Left lung (tissue), 10 donors: ENCODE results near the gene GPANK1. TPM values are rescaled to one million over a fixed set of nuclear protein-coding genes. Genes with fewer than 3 reads are reported as not detected.
A peak's percentile ranks its signal among the peaks of the same experiment; 100 is the strongest.

Experiments used
- ATAC-seq: fragments of 200-7000 bp; cut with Tn5 transposase; one replicate; pipeline ENCODE4 v1.9.1; 2020; ENCODE audit warnings: moderate library complexity
- DNase-seq, 4 donors: peaks; one replicate each; pipeline ENCODE4 v3.0.0-alpha.2; 2013 to 2020
- H3K27ac ChIP-seq, 2 donors: fragments of 200-600 bp; sonication (generic) in 1 of 2; one replicate each; pipeline versions ENCODE4 v1.5.0 to v1.8.0; 2020 to 2021
- H3K27me3 ChIP-seq, 2 donors: fragments of 200-600 bp; sonication (generic) in 1 of 2; one replicate each; pipeline versions ENCODE4 v1.5.0 to v1.8.0; 2020 to 2021
- H3K36me3 ChIP-seq, 2 donors: fragments of 200-600 bp; sonication (generic) in 1 of 2; one replicate each; pipeline versions ENCODE4 v1.5.0 to v1.8.0; 2020 to 2021
- H3K4me1 ChIP-seq, 2 donors: fragments of 200-600 bp; one replicate each; pipeline ENCODE4 v1.8.0; 2021
- H3K4me3 ChIP-seq, 2 donors: fragments of 200-600 bp; sonication (generic) in 1 of 2; one replicate each; pipeline versions ENCODE4 v1.5.0 to v1.8.0; 2020 to 2021; ENCODE audit warnings: mild to moderate bottlenecking in 1 of 2
- H3K9me3 ChIP-seq, 2 donors: fragments of 200-600 bp; sonication (generic) in 1 of 2; one replicate each; pipeline versions ENCODE4 v1.5.0 to v1.8.0; 2020 to 2021
- intact Hi-C, 2 donors: fragments of 100-400 bp; cut with DNase I; formaldehyde crosslinking; loops; one replicate each; pipeline versions ENCODE4 v1.11.2 to v1.14.2; 2022
- microRNA-seq, 2 donors: library from miRNA; unstranded; fragments of <30 nt; microRNA quantifications; one replicate each; pipeline ENCODE4, GENCODE V29; 2019
- polyA plus RNA-seq, 6 donors: library from polyadenylated mRNA; unstranded; fragments of 120-200 nt; gene quantifications; one replicate each; pipeline ENCODE4 v1.2.1, GENCODE V29; 2013; ENCODE audit not compliant: insufficient read length in 6 of 6
- total RNA-seq, 2 donors: library from RNA; stranded (reverse); fragmentation: NEBNext Ultra II Directional; extraction: Animal tissue kit (Norgen Biotek cat#: 25700); gene quantifications; one replicate each; pipeline ENCODE4 v1.2.1, GENCODE V29; 2021
- TF ChIP-seq, protein P1 (sequence below), 2 donors: fragments of 200-600 bp; sonication (generic) in 1 of 2; IDR thresholded peaks; one replicate each; pipeline versions ENCODE4 v1.5.0 to v1.8.0; 2021; ENCODE audit warnings: antibody characterized with exemption in 2 of 2
- donor health status: DM: no; HTN: yes; CAD: no.
- donor health status: DM: no; HTN: no; CAD: no.

The GPANK1 gene
- total and polyA plus RNA-seq, 8 donors: 10.3 to 22.8 (median 21.6) TPM

DNA sequence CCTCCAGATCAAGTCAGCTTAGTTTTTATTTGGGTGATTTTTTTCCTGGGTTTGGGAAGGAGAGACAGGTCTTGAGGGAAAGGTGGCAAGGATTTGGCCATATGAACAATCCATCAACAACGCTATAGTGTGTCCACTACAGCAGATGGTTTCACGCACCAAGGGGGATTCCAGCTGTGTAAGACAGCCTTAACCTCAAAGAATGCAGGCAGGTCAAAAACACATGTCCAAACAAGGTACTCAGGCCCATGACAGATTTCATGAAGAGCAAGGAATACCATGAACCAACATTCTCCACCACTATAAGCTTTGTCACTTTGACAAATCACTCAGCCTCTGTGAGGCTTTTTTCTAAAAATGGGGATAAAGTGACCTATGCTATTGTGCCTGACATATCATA lies 47.8 kb downstream of the GPANK1 start:
- Histone ChIP-seq H3K4me1 (peaks cover 7 to 44% of the 10 kb centered on the region in 2 donors), H3K9me3 (no peaks in the 10 kb centered on the region), H3K36me3 (no peaks in the 10 kb centered on the region), H3K27me3 (no peaks in the 10 kb centered on the region), H3K27ac (no peak overlapping the region), H3K4me3 (peak overlapping the region in 1 of 2 donors; percentile 51)
- intact Hi-C loops: no loop called here
- DNase-seq (no peak), ATAC-seq (no peak)
- TF ChIP-seq, protein P1, sequence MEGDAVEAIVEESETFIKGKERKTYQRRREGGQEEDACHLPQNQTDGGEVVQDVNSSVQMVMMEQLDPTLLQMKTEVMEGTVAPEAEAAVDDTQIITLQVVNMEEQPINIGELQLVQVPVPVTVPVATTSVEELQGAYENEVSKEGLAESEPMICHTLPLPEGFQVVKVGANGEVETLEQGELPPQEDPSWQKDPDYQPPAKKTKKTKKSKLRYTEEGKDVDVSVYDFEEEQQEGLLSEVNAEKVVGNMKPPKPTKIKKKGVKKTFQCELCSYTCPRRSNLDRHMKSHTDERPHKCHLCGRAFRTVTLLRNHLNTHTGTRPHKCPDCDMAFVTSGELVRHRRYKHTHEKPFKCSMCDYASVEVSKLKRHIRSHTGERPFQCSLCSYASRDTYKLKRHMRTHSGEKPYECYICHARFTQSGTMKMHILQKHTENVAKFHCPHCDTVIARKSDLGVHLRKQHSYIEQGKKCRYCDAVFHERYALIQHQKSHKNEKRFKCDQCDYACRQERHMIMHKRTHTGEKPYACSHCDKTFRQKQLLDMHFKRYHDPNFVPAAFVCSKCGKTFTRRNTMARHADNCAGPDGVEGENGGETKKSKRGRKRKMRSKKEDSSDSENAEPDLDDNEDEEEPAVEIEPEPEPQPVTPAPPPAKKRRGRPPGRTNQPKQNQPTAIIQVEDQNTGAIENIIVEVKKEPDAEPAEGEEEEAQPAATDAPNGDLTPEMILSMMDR (IDR thresholded peaks at IDR 0.05): no peak

DNA sequence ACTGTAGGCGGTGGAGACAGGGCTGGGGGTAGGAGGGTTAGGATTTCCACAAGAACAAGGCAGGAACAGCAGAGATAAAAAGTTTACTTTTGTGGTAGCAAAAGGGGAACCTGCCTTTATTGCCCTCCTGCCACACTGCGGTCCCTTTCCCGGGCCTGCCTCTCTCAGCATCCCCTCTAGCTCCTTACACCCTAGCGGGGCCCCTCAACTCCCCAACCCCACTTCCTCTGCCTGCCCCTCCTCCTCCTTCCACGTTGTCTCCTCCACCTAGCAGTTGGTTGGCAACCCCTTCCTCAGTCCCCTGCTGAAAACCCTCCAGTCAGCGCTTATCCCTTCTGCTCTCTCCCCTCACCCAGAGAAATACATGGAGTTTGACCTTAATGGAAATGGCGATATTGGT lies 49.0 kb downstream of the GPANK1 start:
- H3K27ac ChIP-seq: peak overlapping the region; percentile 13 to 89
- H3K36me3 ChIP-seq: no peaks in the 10 kb centered on the region
- peak overlapping the region in 1 of 2 donors; percentile 51 for H3K4me3 ChIP-seq
- ATAC-seq (no peak), DNase-seq (peak in 1 of 4 donors; percentile 84)
- H3K27me3 ChIP-seq: no peaks in the 10 kb centered on the region
- H3K9me3 ChIP-seq: no peaks in the 10 kb centered on the region
- TF ChIP-seq, protein P1 (IDR thresholded peaks at IDR 0.05): no peak
- intact Hi-C loops: no loop called here
- peaks cover 0 to 35% of the 10 kb centered on the region in 2 donors for H3K4me1 ChIP-seq

DNA sequence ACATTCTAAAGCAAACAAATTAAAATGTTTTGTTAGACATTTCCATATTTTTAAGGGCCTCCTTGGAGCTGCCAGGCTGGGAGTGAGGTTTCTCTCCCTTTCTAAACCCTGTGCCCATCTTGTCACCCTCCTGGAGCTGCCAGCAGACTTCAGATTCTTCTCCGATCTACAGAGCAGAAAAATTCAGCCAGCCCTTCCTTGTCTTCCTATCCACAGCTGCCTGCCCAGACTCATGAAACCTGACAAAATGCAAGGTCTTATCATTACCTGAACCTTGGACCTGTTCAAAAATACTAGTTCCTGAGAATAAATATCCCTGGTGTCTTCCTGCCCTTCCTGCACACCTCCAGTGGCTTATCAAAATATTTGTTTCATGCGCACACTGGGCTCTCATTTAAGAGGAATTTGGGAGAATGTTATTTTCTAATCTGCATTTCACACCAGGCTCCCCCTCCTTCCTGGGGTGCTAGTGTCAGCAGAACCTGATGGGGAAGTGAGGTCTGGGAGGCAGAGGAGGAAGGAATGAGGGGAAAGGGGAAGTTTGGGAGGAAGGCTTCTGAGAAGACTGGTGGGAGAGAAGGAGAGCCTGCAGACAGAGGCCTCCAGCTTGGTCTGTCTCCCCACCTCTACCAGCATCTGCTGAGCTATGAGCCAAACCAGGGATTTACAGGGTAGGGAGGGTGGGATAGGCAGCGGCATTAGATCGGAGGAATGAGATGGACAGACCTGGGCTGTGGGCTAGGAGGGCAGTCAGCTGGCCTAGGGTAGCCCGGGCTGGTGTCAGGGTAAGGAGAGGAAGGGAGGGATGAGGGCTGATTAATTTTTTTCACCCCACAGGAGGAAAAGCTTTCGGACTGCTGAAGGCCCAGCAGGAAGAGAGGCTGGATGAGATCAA lies 49.9 kb downstream of the GPANK1 start, which contains the start of gene AIF1:
Gene AIF1, plus strand, starts transcription at position 551 of the 895 bp plus-strand sequence. Its CDS starts 96 bp downstream, at position 647.
- H3K4me1 ChIP-seq: peaks cover 0 to 35% of the 10 kb centered on the region in 2 donors
- no peaks in the 10 kb centered on the region for H3K9me3 ChIP-seq
- TF ChIP-seq, protein P1 (IDR thresholded peaks at IDR 0.05): no peak
- peak; percentile 19 for ATAC-seq
- peak within 1 kb of the TSS; percentile 26 to 89 for H3K27ac ChIP-seq
- intact Hi-C loops: no loop called here
- peak within 1 kb of the TSS in 1 of 2 donors; percentile 51 for H3K4me3 ChIP-seq
- no peaks in the 10 kb centered on the region for H3K27me3 ChIP-seq
- H3K36me3 ChIP-seq: no peaks in the 10 kb centered on the region
- DNase-seq: peak in 1 of 4 donors; percentile 55

DNA sequence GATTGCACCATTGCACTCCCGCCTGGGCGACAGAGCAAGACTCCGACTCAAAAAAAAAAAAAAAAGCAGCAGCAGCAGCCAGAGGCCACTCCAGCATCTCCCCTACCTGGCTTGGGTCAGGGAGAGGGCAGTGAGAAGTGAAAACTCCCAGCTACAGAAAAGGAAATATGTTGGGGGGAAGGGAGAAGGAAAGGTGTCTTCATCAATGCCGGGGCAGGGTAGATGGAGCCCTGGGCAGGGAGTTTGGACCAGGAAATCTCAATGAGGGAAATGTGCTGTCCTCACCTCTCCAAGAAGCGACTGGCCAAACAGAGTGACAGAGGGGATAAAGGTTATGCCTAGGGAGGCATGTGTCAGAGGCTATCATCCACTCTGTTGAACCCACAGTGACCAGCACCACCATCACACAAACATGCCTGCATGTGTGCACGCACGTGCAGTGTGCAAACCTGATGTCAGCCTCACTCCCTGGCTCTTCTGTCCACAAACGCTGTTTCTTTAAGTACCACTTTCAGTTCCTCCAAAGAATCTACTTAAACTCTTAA lies 50.6 kb downstream of the GPANK1 start:
- Histone ChIP-seq H3K36me3 (no peaks in the 10 kb centered on the region), H3K4me3 (peak overlapping the region in 1 of 2 donors; percentile 51), H3K9me3 (no peaks in the 10 kb centered on the region), H3K27ac (peak overlapping the region; percentile 26 to 89), H3K27me3 (no peaks in the 10 kb centered on the region), H3K4me1 (peaks cover 0 to 29% of the 10 kb centered on the region in 2 donors)
- TF ChIP-seq, protein P1 (IDR thresholded peaks at IDR 0.05): no peak
- peak; percentile 68 for ATAC-seq
- intact Hi-C loops: no loop called here
- peak in 1 of 4 donors; percentile 55 for DNase-seq

Small RNAs within 50 kb of the gene (microRNA-seq; reads per million reads assigned to microRNA genes)
- 0.68 to 1.7 reads per million in 2 donors for gene MIR4646
- 0 to 0.14 reads per million in 2 donors for gene MIR6832

Other genes with a start within 250 kb of the GPANK1 start
Only the 30 nearest of the 37 such genes appear.
- not detected for gene MCCD1, start 136.0 kb downstream of the GPANK1 start, total RNA-seq
- under 1 TPM in 3 of 6 donors, not detected in 3; 0.23 to 0.27 (median 0.24) TPM for gene MCCD1, start 136.0 kb downstream of the GPANK1 start, polyA plus RNA-seq
- gene DDX39B, start 123.0 kb downstream of the GPANK1 start, total RNA-seq: 100 to 1,000 TPM; 201 to 319 TPM
- gene DDX39B, start 123.0 kb downstream of the GPANK1 start, polyA plus RNA-seq: 100 to 1,000 TPM; 595 to 685 (median 609) TPM
- gene ATP6V1G2, start 118.4 kb downstream of the GPANK1 start, total RNA-seq: 1 to 10 TPM; 1.0 to 1.6 TPM
- gene ATP6V1G2, start 118.4 kb downstream of the GPANK1 start, polyA plus RNA-seq: 1 to 10 TPM; 2.8 to 6.3 (median 3.4) TPM
- 10 to 100 TPM; 15.0 to 17.2 TPM for gene NFKBIL1, start 117.4 kb downstream of the GPANK1 start, total RNA-seq
- gene NFKBIL1, start 117.4 kb downstream of the GPANK1 start, polyA plus RNA-seq: 10 to 100 TPM; 18.5 to 25.4 (median 19.0) TPM
- under 1 TPM; 0.17 to 0.65 TPM for gene LTA, start 92.7 kb downstream of the GPANK1 start, total RNA-seq
- under 1 TPM; 0.33 to 0.48 (median 0.39) TPM for gene LTA, start 92.7 kb downstream of the GPANK1 start, polyA plus RNA-seq
- gene TNF, start 89.4 kb downstream of the GPANK1 start, total RNA-seq: 10 to 100 TPM in 1 of 2 donors, under 1 TPM in 1; 0.29 to 10.4 TPM
- under 1 TPM in 5 of 6 donors, not detected in 1; 0.19 to 0.63 (median 0.26) TPM for gene TNF, start 89.4 kb downstream of the GPANK1 start, polyA plus RNA-seq
- gene LTB, start 82.6 kb downstream of the GPANK1 start, total RNA-seq: 10 to 100 TPM; 10.3 to 13.7 TPM
- 1 to 10 TPM; 1.5 to 3.8 (median 2.8) TPM for gene LTB, start 82.6 kb downstream of the GPANK1 start, polyA plus RNA-seq
- gene LST1, start 78.7 kb downstream of the GPANK1 start, total RNA-seq: 10 to 100 TPM; 32.7 to 95.1 TPM
- gene LST1, start 78.7 kb downstream of the GPANK1 start, polyA plus RNA-seq: 1 to 10 TPM; 4.4 to 8.3 (median 7.2) TPM
- gene NCR3, start 72.0 kb downstream of the GPANK1 start, total RNA-seq: 1 to 10 TPM in 1 of 2 donors, under 1 TPM in 1; 0.67 to 1.5 TPM
- gene NCR3, start 72.0 kb downstream of the GPANK1 start, polyA plus RNA-seq: under 1 TPM in 4 of 6 donors, not detected in 2; 0.26 to 0.89 (median 0.45) TPM
- gene AIF1, start 49.8 kb downstream of the GPANK1 start, total RNA-seq: 10 to 100 TPM; 38.5 to 96.4 TPM
- gene AIF1, start 49.8 kb downstream of the GPANK1 start, polyA plus RNA-seq: 10 to 100 TPM; 17.9 to 25.4 (median 20.5) TPM
- gene PRRC2A, start 44.3 kb downstream of the GPANK1 start, total RNA-seq: 100 to 1,000 TPM; 130 to 151 TPM
- gene PRRC2A, start 44.3 kb downstream of the GPANK1 start, polyA plus RNA-seq: 100 to 1,000 TPM; 150 to 201 (median 176) TPM
- gene BAG6, start 12.3 kb downstream of the GPANK1 start, total RNA-seq: 100 to 1,000 TPM; 243 to 278 TPM
- gene BAG6, start 12.3 kb downstream of the GPANK1 start, polyA plus RNA-seq: 100 to 1,000 TPM; 211 to 252 (median 226) TPM
- 1 to 10 TPM; 1.0 to 1.5 TPM for gene APOM, start 9.1 kb downstream of the GPANK1 start, total RNA-seq
- gene APOM, start 9.1 kb downstream of the GPANK1 start, polyA plus RNA-seq: 1 to 10 TPM; 4.6 to 8.0 (median 6.4) TPM
- gene C6orf47, start 4.2 kb downstream of the GPANK1 start, total RNA-seq: 10 to 100 TPM; 21.9 to 23.8 TPM
- 10 to 100 TPM; 15.3 to 19.8 (median 17.4) TPM for gene C6orf47, start 4.2 kb downstream of the GPANK1 start, polyA plus RNA-seq
- 100 to 1,000 TPM in 1 of 2 donors, 10 to 100 TPM in 1; 96.6 to 128 TPM for gene CSNK2B, start 1.1 kb upstream of the GPANK1 start, total RNA-seq
- 100 to 1,000 TPM; 189 to 210 (median 196) TPM for gene CSNK2B, start 1.1 kb upstream of the GPANK1 start, polyA plus RNA-seq
- gene LY6G5B, start 5.0 kb upstream of the GPANK1 start, total RNA-seq: 10 to 100 TPM in 1 of 2 donors, 1 to 10 TPM in 1; 6.9 to 13.6 TPM
- gene LY6G5B, start 5.0 kb upstream of the GPANK1 start, polyA plus RNA-seq: 10 to 100 TPM; 25.2 to 41.0 (median 35.8) TPM
- 1 to 10 TPM; 3.1 to 5.9 TPM for gene LY6G5C, start 16.1 kb upstream of the GPANK1 start, total RNA-seq
- 1 to 10 TPM; 2.9 to 6.3 (median 3.7) TPM for gene LY6G5C, start 16.1 kb upstream of the GPANK1 start, polyA plus RNA-seq
- gene ABHD16A, start 38.3 kb upstream of the GPANK1 start, total RNA-seq: 10 to 100 TPM; 53.6 to 58.6 TPM
- gene ABHD16A, start 38.3 kb upstream of the GPANK1 start, polyA plus RNA-seq: 10 to 100 TPM; 55.7 to 63.9 (median 58.6) TPM
- gene LY6G6F, start 41.9 kb upstream of the GPANK1 start, total RNA-seq: 1 to 10 TPM in 1 of 2 donors, not detected in 1; 1.4 TPM
- 1 to 10 TPM in 4 of 6 donors, under 1 TPM in 2; 0.53 to 1.8 (median 1.2) TPM for gene LY6G6F, start 41.9 kb upstream of the GPANK1 start, polyA plus RNA-seq
- gene LY6G6D, start 50.4 kb upstream of the GPANK1 start, total RNA-seq: not detected
- under 1 TPM in 1 of 6 donors, not detected in 5; 0.57 TPM for gene LY6G6D, start 50.4 kb upstream of the GPANK1 start, polyA plus RNA-seq
- gene LY6G6C, start 56.7 kb upstream of the GPANK1 start, total RNA-seq: not detected
- gene LY6G6C, start 56.7 kb upstream of the GPANK1 start, polyA plus RNA-seq: under 1 TPM; 0.17 to 0.75 (median 0.43) TPM
- 1 to 10 TPM; 1.2 to 1.9 TPM for gene MPIG6B, start 58.4 kb upstream of the GPANK1 start, total RNA-seq
- 1 to 10 TPM; 2.8 to 3.5 (median 3.0) TPM for gene MPIG6B, start 58.4 kb upstream of the GPANK1 start, polyA plus RNA-seq
- 10 to 100 TPM; 70.2 to 77.3 TPM for gene DDAH2, start 64.3 kb upstream of the GPANK1 start, total RNA-seq
- 100 to 1,000 TPM; 139 to 199 (median 175) TPM for gene DDAH2, start 64.3 kb upstream of the GPANK1 start, polyA plus RNA-seq
- 100 to 1,000 TPM; 283 to 465 TPM for gene CLIC1, start 71.5 kb upstream of the GPANK1 start, total RNA-seq
- 100 to 1,000 TPM; 226 to 279 (median 261) TPM for gene CLIC1, start 71.5 kb upstream of the GPANK1 start, polyA plus RNA-seq
- gene MSH5, start 75.0 kb upstream of the GPANK1 start, total RNA-seq: 10 to 100 TPM in 1 of 2 donors, 1 to 10 TPM in 1; 9.7 to 20.0 TPM
- 10 to 100 TPM; 34.4 to 49.8 (median 39.1) TPM for gene MSH5, start 75.0 kb upstream of the GPANK1 start, polyA plus RNA-seq
- 1 to 10 TPM; 1.3 to 3.9 TPM for gene SAPCD1, start 97.7 kb upstream of the GPANK1 start, total RNA-seq
- 10 to 100 TPM in 2 of 6 donors, 1 to 10 TPM in 4; 6.5 to 11.1 (median 8.2) TPM for gene SAPCD1, start 97.7 kb upstream of the GPANK1 start, polyA plus RNA-seq
- gene VWA7, start 112.3 kb upstream of the GPANK1 start, total RNA-seq: 1 to 10 TPM; 4.6 to 5.0 TPM
- 1 to 10 TPM; 1.4 to 3.8 (median 2.2) TPM for gene VWA7, start 112.3 kb upstream of the GPANK1 start, polyA plus RNA-seq
- 100 to 1,000 TPM in 1 of 2 donors, 10 to 100 TPM in 1; 43.6 to 103 TPM for gene VARS1, start 130.8 kb upstream of the GPANK1 start, total RNA-seq
- gene VARS1, start 130.8 kb upstream of the GPANK1 start, polyA plus RNA-seq: 10 to 100 TPM; 38.4 to 61.7 (median 46.6) TPM
- 10 to 100 TPM; 38.7 to 51.5 TPM for gene LSM2, start 142.0 kb upstream of the GPANK1 start, total RNA-seq
- 10 to 100 TPM; 79.4 to 88.5 (median 83.6) TPM for gene LSM2, start 142.0 kb upstream of the GPANK1 start, polyA plus RNA-seq
- gene HSPA1L, start 150.3 kb upstream of the GPANK1 start, total RNA-seq: 1 to 10 TPM in 1 of 2 donors, under 1 TPM in 1; 0.99 to 1.2 TPM
- 1 to 10 TPM; 2.8 to 4.4 (median 3.4) TPM for gene HSPA1L, start 150.3 kb upstream of the GPANK1 start, polyA plus RNA-seq